ENCODE measurements around the gene PARK7. TPM values are rescaled to one million over a fixed set of nuclear protein-coding genes. Genes with fewer than 3 reads are reported as not detected.
A peak's percentile ranks its signal among the peaks of the same experiment; 100 is the strongest.

Gene PARK7
- total RNA-seq, 1 donor from 2014 or later = 187 TPM

DNA sequence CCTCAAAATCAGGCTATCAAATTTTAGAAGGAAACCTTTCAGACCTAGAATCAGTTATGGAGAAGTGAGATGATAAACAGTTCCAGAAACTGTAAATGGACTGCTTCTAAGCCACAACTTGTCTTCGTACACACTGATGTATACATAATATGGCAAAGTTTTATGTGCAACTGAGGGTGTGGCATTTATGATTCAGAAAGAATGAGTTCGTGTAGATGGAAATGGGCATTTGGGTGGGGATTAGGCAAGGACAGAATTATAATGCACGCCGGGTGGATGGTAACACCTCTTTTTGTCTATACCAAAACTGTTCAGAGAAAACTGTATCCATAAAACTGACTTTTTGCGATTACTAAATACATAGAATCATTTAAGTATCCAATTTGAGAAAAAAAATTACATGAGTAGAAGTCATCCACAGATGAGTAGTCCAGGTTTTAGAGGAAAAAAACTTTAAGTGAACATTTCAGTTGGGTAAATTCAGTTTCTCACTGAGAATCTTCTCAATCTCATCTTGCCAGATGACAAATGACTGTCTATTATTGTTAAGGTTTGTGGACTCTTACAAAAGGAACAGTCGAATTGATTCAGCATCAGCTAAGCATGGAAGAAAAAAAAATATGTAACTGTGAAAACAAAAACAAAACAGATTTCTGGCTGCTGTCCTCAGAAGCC is 42.1 kb downstream of the PARK7 start:
- no peak for DNase-seq
- peaks cover 41% of the 10 kb centered on the region for H3K4me1 ChIP-seq
- no peak for TF ChIP-seq CTCF (IDR thresholded peaks at IDR 0.05)
- ATAC-seq = no peak
- H3K27ac ChIP-seq = peak overlapping the region; percentile 76
- H3K36me3 ChIP-seq = no peaks in the 10 kb centered on the region
- no peaks in the 10 kb centered on the region for H3K27me3 ChIP-seq (ENCODE audit: low read depth)
- H3K4me3 ChIP-seq = no peak overlapping the region
- H3K9me3 ChIP-seq = no peaks in the 10 kb centered on the region
- intact Hi-C loops (cut with DNase I) = no loop called here

DNA sequence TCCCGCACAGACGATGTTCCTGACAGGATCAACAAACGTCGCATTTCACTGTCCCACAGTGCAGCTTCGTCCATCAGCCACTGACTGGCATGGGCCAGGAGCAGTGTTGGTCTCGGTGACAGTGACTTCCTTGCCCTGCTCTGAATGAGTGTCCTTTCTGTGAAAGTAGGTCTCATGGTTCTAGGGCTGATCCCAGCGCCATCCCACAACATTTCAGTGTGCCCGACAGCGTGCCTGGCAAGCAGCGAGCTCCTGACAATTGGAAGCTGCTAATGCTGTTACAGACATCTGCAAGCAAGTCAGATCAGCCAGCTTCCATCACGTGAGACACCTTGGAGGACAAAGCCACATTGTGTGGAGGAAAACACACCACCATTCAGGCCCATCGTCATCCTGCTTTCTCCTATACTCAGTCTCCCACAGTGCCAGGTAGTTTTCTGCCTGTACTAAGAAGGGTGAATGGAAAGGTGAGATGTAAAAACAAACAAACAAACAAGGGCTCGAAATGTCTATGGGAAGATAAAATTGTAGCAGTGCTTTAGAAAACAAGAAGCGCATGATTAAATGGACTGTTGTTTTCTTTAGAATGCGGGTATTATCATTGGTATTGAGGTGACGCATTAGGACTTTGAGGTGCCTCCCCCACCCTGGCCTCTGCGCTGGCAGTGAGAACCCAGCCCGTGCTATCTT is 42.7 kb downstream of the PARK7 start:
- peak; percentile 4 to 9 for ATAC-seq
- TF ChIP-seq CTCF (IDR thresholded peaks at IDR 0.05) = no peak
- Histone ChIP-seq H3K27me3 (ENCODE audit: low read depth) (no peaks in the 10 kb centered on the region), H3K4me1 (peaks cover 41% of the 10 kb centered on the region), H3K9me3 (no peaks in the 10 kb centered on the region), H3K27ac (peak overlapping the region; percentile 76), H3K4me3 (peak overlapping the region; percentile 17), H3K36me3 (peaks cover 5% of the 10 kb centered on the region)
- DNase-seq = no peak
- intact Hi-C loops (cut with DNase I) = no loop called here

- TF ChIP-seq CTCF (IDR thresholded peaks at IDR 0.05) = no peak
- Histone ChIP-seq H3K36me3 (peaks cover 12% of the 10 kb centered on the region), H3K27me3 (ENCODE audit: low read depth) (no peaks in the 10 kb centered on the region), H3K4me3 (peak overlapping the region; percentile 17), H3K4me1 (peaks cover 41% of the 10 kb centered on the region), H3K27ac (peak overlapping the region; percentile 76), H3K9me3 (no peaks in the 10 kb centered on the region)
- ATAC-seq (peak; percentile 83 to 93), DNase-seq (peak; percentile 76)
- intact Hi-C loops (cut with DNase I) = no loop called here
Measured at GRCh38 chr1:8004803-8005573, 43.5 kb downstream of the PARK7 start.

- no peak overlapping the region for H3K4me3 ChIP-seq
- TF ChIP-seq CTCF (IDR thresholded peaks at IDR 0.05) = no peak
- peak overlapping the region; percentile 76 for H3K27ac ChIP-seq
- peaks cover 41% of the 10 kb centered on the region for H3K4me1 ChIP-seq
- no peaks in the 10 kb centered on the region for H3K9me3 ChIP-seq
- H3K36me3 ChIP-seq = peaks cover 22% of the 10 kb centered on the region
- DNase-seq (no peak), ATAC-seq (no peak)
- no peaks in the 10 kb centered on the region for H3K27me3 ChIP-seq (ENCODE audit: low read depth)
- intact Hi-C loops (cut with DNase I) = no loop called here
Measured at GRCh38 chr1:8006037-8006963, 44.8 kb downstream of the PARK7 start.

Measured in lower lobe of right lung (tissue), 2 donors.